ENCODE results near the gene OTUD3.
A peak's percentile ranks its signal among the peaks of the same experiment; 100 is the strongest.
"Not testable (repeated sequence)": the region's sequence is repeated elsewhere in the genome, so short reads cannot be mapped to it uniquely, and the experiment has no call there.

The OTUD3 gene

GRCh38 chr1:19910650-19911049 is 28.5 kb downstream of the OTUD3 start:
- DNase-seq (ENCODE audit: low spot score) (no peak), FAIRE-seq (no peak)

- peak; percentile 44 for DNase-seq (ENCODE audit: low spot score)
- peak; percentile 16 for FAIRE-seq
Measured at GRCh38 chr1:19918057-19918456, 35.9 kb downstream of the OTUD3 start.

GRCh38 chr1:19920132-19920710 is 38.0 kb downstream of the OTUD3 start:
- FAIRE-seq (no peak), DNase-seq (ENCODE audit: low spot score) (no peak)

GRCh38 chr1:19921310-19921709 is 39.1 kb downstream of the OTUD3 start:
- no peak for FAIRE-seq
- no peak for DNase-seq (ENCODE audit: low spot score)

GRCh38 chr1:19922015-19922688 is 40.0 kb downstream of the OTUD3 start:
- DNase-seq (ENCODE audit: low spot score) (no peak), FAIRE-seq (no peak)

- DNase-seq (ENCODE audit: low spot score) (no peak), FAIRE-seq (no peak)
Measured at GRCh38 chr1:19923137-19923952, 41.1 kb downstream of the OTUD3 start, which contains the start of gene PLA2G2E. TSS of gene PLA2G2E (minus strand) at chr1:19923617. CDS start at chr1:19923559, 58 bp downstream.

GRCh38 chr1:19923953-19924346 is 41.8 kb downstream of the OTUD3 start:
- DNase-seq (ENCODE audit: low spot score) (no peak), FAIRE-seq (no peak)

GRCh38 chr1:19925342-19926070 is 43.3 kb downstream of the OTUD3 start:
- FAIRE-seq (no peak), DNase-seq (ENCODE audit: low spot score) (no peak)

- DNase-seq (ENCODE audit: low spot score) (no peak), FAIRE-seq (no peak)
Measured at GRCh38 chr1:19926296-19927129, 44.3 kb downstream of the OTUD3 start.

- DNase-seq (ENCODE audit: low spot score); FAIRE-seq: not testable (repeated sequence)
Measured at GRCh38 chr1:19927130-19927421, 44.9 kb downstream of the OTUD3 start.

- no peak for DNase-seq (ENCODE audit: low spot score)
- no peak for FAIRE-seq
Measured at GRCh38 chr1:19932866-19933265, 50.7 kb downstream of the OTUD3 start.

- FAIRE-seq, result no peak
- no peak for DNase-seq (ENCODE audit: low spot score)
Measured at GRCh38 chr1:19934336-19934735, 52.1 kb downstream of the OTUD3 start.

- DNase-seq (ENCODE audit: low spot score) (no peak), FAIRE-seq (no peak)
Measured at GRCh38 chr1:19936061-19936750, 54.0 kb downstream of the OTUD3 start.

- DNase-seq (ENCODE audit: low spot score) (no peak), FAIRE-seq (no peak)
Measured at GRCh38 chr1:19938472-19938871, 56.3 kb downstream of the OTUD3 start.

GRCh38 chr1:19940486-19941205 is 58.5 kb downstream of the OTUD3 start:
- no peak for DNase-seq (ENCODE audit: low spot score)
- no peak for FAIRE-seq

- FAIRE-seq, result no peak
- DNase-seq (ENCODE audit: low spot score), result no peak
Measured at GRCh38 chr1:19941206-19941568, 59.0 kb downstream of the OTUD3 start.

GRCh38 chr1:19942088-19942487 is 59.9 kb downstream of the OTUD3 start:
- FAIRE-seq (no peak), DNase-seq (ENCODE audit: low spot score) (no peak)

- FAIRE-seq (no peak), DNase-seq (ENCODE audit: low spot score) (no peak)
Measured at GRCh38 chr1:19942657-19943056, 60.5 kb downstream of the OTUD3 start.

- DNase-seq (ENCODE audit: low spot score) (no peak), FAIRE-seq (no peak)
Measured at GRCh38 chr1:19945914-19946313, 63.7 kb downstream of the OTUD3 start.

- no peak for FAIRE-seq
- DNase-seq (ENCODE audit: low spot score), result no peak
Measured at GRCh38 chr1:19946331-19946751, 64.1 kb downstream of the OTUD3 start.

All from RCC 7860 (cell line).